Common myeloid progenitor, CD34-positive (primary cell): ENCODE measurements around the gene CALML6.
"Not testable (repeated sequence)": the region's sequence is repeated elsewhere in the genome, so short reads cannot be mapped to it uniquely, and the experiment has no call there.

ENCODE experiments used
- CTCF ChIA-PET: fragments of 350-600 bp; sonication (Branson Sonifier 250); formaldehyde crosslinking; loops from one replicate; lab custom pipeline; 2021; ENCODE audit warnings: antibody characterized with exemption; lab: Charles Lee
- POLR2A ChIA-PET: fragments of 350-600 bp; sonication (Branson Sonifier 250); formaldehyde crosslinking; loops from one replicate; lab custom pipeline; 2021; ENCODE audit warnings: antibody characterized with exemption; lab: Charles Lee
- DNase-seq, 3 donors: peaks; one replicate each; pipeline versions ENCODE4 v3.0.0 to v3.0.0-alpha.2; 2013
- H3K27ac ChIP-seq, 2 experiments: 1 replicate in 1 of 2; 2 replicates in 1 of 2; pipeline ENCODE4 v1.7.0; 2013; ENCODE audit warnings: inconsistent platforms in 2 of 2, low read length in 2 of 2, mild to moderate bottlenecking in 2 of 2, low read depth in 1 of 2, moderate library complexity in 1 of 2; ENCODE audit not compliant: severe bottlenecking in 2 of 2, insufficient read depth in 1 of 2, poor library complexity in 1 of 2
- H3K27me3 ChIP-seq, 5 experiments: replicated peaks in 2 of 5; 1 replicate in 3 of 5; 2 replicates in 2 of 5; pipeline versions ENCODE4 v1.6.1 to v1.7.0; 2013; ENCODE audit warnings: low read length in 4 of 5, mild to moderate bottlenecking in 2 of 5, moderate library complexity in 2 of 5, inconsistent platforms in 1 of 5; ENCODE audit not compliant: insufficient read depth in 5 of 5, control insufficient read depth in 4 of 5
- H3K36me3 ChIP-seq, 4 experiments: 1 replicate in 2 of 4; 2 replicates in 2 of 4; pipeline versions ENCODE4 v1.6.1 to v1.7.0; 2013; ENCODE audit warnings: low read length in 3 of 4, control low read depth in 1 of 4, mild to moderate bottlenecking in 1 of 4; ENCODE audit not compliant: control insufficient read depth in 4 of 4, insufficient read depth in 4 of 4
- H3K4me1 ChIP-seq, 4 experiments: 1 replicate in 3 of 4; 2 replicates in 1 of 4; pipeline versions ENCODE4 v1.6.1 to v1.7.1; 2013; ENCODE audit warnings: low read length in 3 of 4, mild to moderate bottlenecking in 3 of 4, control low read depth in 1 of 4, inconsistent platforms in 1 of 4, moderate library complexity in 1 of 4; ENCODE audit not compliant: control insufficient read depth in 4 of 4, insufficient read depth in 4 of 4; ENCODE audit errors: control extremely low read depth in 1 of 4
- H3K4me3 ChIP-seq, 7 experiments: 1 replicate in 4 of 7; 2 replicates in 3 of 7; pipeline versions ENCODE4 v1.5.1 to v1.7.0; 2013; ENCODE audit warnings: mild to moderate bottlenecking in 7 of 7, low read length in 6 of 7, moderate library complexity in 6 of 7, inconsistent platforms in 2 of 7, low read depth in 2 of 7, control low read depth in 1 of 7; ENCODE audit not compliant: insufficient read depth in 4 of 7, control insufficient read depth in 1 of 7; ENCODE audit errors: extremely low read depth in 1 of 7
- H3K9me3 ChIP-seq, 5 experiments: 1 replicate in 4 of 5; 2 replicates in 1 of 5; pipeline versions ENCODE4 v1.6.1 to v1.7.1; 2013; ENCODE audit warnings: low read length in 4 of 5, mild to moderate bottlenecking in 2 of 5, inconsistent platforms in 1 of 5, low read depth in 1 of 5, moderate library complexity in 1 of 5; ENCODE audit not compliant: control insufficient read depth in 4 of 5, insufficient read depth in 2 of 5; ENCODE audit errors: control extremely low read depth in 1 of 5
- WGBS: methylation state at CpG from one replicate; pipeline ENCODE4 v1.1.5; 2013; ENCODE audit not compliant: insufficient coverage; 5-methylcytosine and 5-hydroxymethylcytosine counted together

CALML6 gene

GRCh38 chr1:1883092-1883873 is 31.8 kb upstream of the CALML6 start:
- H3K4me3 ChIP-seq = no peak overlapping the region
- no peak for DNase-seq
- no peak overlapping the region for H3K27ac ChIP-seq
- no peaks in the 10 kb centered on the region for H3K9me3 ChIP-seq
- CTCF ChIA-PET = interaction anchor here (1.1 to 9.5 kb wide), 10 partner anchors 10 to 44 kb away, joined by 3 to 71 read pairs (median 4); no protein-coding TSS in a partner anchor
- POLR2A ChIA-PET = interaction anchor here (0.7 kb wide), 2 partner anchors 17 to 125 kb away, joined by 4 to 8 read pairs; no protein-coding TSS in a partner anchor
- peaks cover 6 to 37% (median 11%) of the 10 kb centered on the region in 4 experiments for H3K4me1 ChIP-seq
- H3K36me3 ChIP-seq = peaks cover 3 to 21% (median 6%) of the 10 kb centered on the region in 4 experiments
- WGBS = 100% methylated on average over 1 of the region's 4 CpGs
- no peaks in the 10 kb centered on the region for H3K27me3 ChIP-seq

- not testable (repeated sequence) for H3K27ac ChIP-seq, H3K9me3 ChIP-seq, H3K27me3 ChIP-seq, DNase-seq, H3K4me3 ChIP-seq
- 94% methylated on average over 7 of the region's 11 CpGs for WGBS
- CTCF ChIA-PET = interaction anchor here (1.1 to 9.5 kb wide), 7 partner anchors 10 to 25 kb away, joined by 3 to 71 read pairs (median 6); no protein-coding TSS in a partner anchor
- Histone ChIP-seq H3K4me1 (peaks cover 12 to 38% (median 17%) of the 10 kb centered on the region in 4 experiments), H3K36me3 (peaks cover 0 to 15% (median 3%) of the 10 kb centered on the region in 4 experiments)
- POLR2A ChIA-PET = interaction anchor here (0.7 kb wide), 1 partner anchor 126 kb away, joined by 4 read pairs; no protein-coding TSS in a partner anchor
Observed at GRCh38 chr1:1883890-1884289, 31.2 kb upstream of the CALML6 start.

DNA sequence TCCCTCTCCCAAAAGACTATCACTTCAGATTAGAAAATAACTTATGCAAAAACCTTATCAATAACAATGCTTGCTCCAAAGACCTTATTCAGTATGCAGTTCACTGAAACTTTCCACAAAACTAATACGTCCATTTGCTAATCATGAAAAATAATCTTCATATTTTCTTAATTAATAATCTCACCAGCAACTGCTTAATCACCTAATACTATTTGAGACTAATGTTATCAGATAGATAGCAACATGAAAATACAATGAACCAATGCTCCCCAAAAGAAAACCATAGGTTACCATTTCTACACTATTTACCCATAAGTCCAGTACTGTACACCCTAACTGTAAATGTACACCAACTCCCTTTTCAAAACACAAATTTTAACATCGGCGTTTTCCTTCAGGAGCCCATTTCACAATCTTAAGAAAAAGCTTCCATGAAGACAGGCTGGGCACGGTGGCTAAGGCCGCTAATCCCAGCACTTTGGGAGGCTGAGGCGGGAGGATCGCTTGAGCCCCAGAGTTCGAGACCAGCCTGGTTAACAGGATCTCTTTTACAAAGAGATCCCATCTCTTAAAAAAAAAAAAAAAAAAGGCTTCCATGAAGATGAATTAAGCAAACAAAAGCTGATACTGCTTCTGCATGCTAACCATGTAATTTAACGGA is 25.8 kb upstream of the CALML6 start:
- Histone ChIP-seq H3K4me1 (peaks cover 19 to 49% (median 35%) of the 10 kb centered on the region in 4 experiments), H3K27me3 (no peaks in the 10 kb centered on the region), H3K9me3 (no peaks in the 10 kb centered on the region), H3K27ac (peak overlapping the region; percentile 84 to 96), H3K36me3 (peaks cover 0 to 3% (median under 1%) of the 10 kb centered on the region in 4 experiments), H3K4me3 (peak overlapping the region; percentile 19 to 92 (median 84))
- POLR2A ChIA-PET = interaction anchor here (0.6 to 2.5 kb wide), 3 partner anchors 9 to 73 kb away, joined by 3 to 9 read pairs (median 3); no protein-coding TSS in a partner anchor
- CTCF ChIA-PET = interaction anchor here (0.8 to 9.0 kb wide), 3 partner anchors 9 to 16 kb away, joined by 3 to 71 read pairs (median 4); no protein-coding TSS in a partner anchor
- DNase-seq = no peak
- 29% methylated on average over 6 of the region's 9 CpGs for WGBS

DNA sequence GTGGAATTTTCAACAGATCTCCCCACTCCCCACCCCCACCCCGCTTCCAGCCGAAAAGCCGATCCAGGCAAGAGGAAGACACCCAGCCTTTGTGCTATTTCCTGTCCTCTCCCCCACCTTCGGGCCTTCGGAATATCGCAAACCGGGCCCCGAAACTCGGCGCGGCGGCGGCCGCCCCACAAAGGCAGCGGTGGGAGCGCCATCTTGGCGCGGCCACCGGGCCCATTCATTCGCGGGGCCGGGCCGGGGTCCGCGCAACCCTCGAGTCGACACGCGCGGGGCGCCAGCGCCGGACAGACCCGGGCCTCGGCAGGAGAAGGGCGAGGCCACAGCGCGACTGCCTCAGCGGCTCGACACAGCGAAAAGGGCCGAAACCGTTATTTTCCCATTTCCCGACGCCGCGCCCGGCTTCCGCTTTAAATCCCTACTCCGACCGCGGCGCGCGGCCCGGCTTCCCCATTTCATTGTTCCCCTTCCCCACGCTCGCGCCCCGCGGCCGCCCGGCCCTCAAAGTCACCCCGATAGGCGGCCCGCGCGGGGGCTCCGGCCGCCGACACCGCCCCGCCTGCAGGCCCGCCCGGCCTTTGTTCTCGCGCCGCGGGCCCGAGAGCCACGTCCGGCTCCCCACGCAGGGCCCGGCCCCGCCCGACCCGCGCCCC is 25.1 kb upstream of the CALML6 start:
- DNase-seq = peak; percentile 60 to 83 (median 79)
- ChIA-PET POLR2A (interaction anchor here (0.6 kb wide), 2 partner anchors 10 to 98 kb away, joined by 3 read pairs; no protein-coding TSS in a partner anchor), CTCF (interaction anchor here (0.8 kb wide), 1 partner anchor 16 kb away, joined by 3 read pairs; no protein-coding TSS in a partner anchor)
- Histone ChIP-seq H3K9me3 (no peaks in the 10 kb centered on the region), H3K27ac (peak overlapping the region; percentile 84 to 96), H3K4me3 (peak overlapping the region; percentile 72 to 92 (median 84)), H3K27me3 (no peaks in the 10 kb centered on the region), H3K4me1 (peaks cover 19 to 57% (median 42%) of the 10 kb centered on the region in 4 experiments), H3K36me3 (no peaks in the 10 kb centered on the region)
- WGBS = under 1% methylated on average over 58 of the region's 88 CpGs

DNA sequence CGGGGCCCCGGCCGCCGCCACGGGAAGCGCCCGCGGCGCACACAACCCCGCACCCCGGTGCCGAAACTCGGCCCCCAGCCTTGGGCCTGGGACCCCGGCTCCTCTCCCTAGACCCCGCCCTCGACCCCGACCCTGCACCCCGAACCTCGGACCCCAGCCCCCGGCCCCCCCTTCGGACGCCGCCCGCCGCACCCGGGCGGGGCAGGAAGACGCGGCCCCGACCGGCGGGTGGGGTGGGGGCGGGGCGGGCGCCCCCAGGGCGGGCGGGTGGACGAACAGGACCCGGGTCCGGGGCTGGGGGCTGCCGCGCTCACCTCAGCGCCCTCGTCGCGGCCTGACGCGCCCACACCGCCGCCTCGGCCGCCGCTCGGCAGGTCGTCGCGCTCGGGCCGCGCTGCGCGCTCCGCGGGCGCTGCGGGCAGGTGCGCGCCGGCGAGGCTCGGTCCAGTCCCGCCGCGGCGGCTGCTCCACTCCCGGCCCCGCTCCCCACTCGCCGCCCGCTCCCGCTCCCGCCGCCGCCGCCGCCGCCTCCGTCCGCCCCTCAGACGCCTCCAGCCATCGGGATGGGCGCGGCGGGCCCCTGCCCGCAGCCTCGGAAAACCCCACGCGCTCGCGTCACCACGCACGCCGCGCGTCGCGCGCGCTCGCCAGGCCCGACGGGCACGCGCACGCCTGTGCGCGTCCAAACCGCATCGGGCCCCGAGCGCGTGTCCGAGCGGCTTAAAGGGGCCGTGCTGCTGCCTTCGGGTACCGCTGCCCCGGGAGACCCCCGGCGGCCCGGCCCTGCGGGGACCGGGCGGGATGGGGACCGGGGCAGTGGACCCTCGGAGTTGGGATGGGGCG is 24.3 kb upstream of the CALML6 start, which contains the start of gene GNB1:
Gene GNB1, minus strand, starts transcription at position 582 of the 843 bp plus-strand sequence. CDS start 65,634 bp downstream, outside the sequence.
- peak; percentile 87 to 96 (median 94) for DNase-seq
- no peaks in the 10 kb centered on the region for H3K9me3 ChIP-seq
- POLR2A ChIA-PET = interaction anchor here (0.6 to 1.1 kb wide), 2 partner anchors 9 to 98 kb away, joined by 3 to 4 read pairs; no protein-coding TSS in a partner anchor
- H3K4me3 ChIP-seq = peak within 1 kb of the TSS; percentile 72 to 92 (median 84)
- under 1% methylated on average over 64 of the region's 137 CpGs for WGBS
- peaks cover 19 to 64% (median 50%) of the 10 kb centered on the region in 4 experiments for H3K4me1 ChIP-seq
- CTCF ChIA-PET = interaction anchor here (1.2 to 2.0 kb wide), 3 partner anchors 10 to 15 kb away, joined by 3 to 12 read pairs (median 9); no protein-coding TSS in a partner anchor
- no peaks in the 10 kb centered on the region for H3K27me3 ChIP-seq
- peak within 1 kb of the TSS; percentile 84 to 96 for H3K27ac ChIP-seq
- H3K36me3 ChIP-seq = no peaks in the 10 kb centered on the region
